OCI-LY7 (cell line): ENCODE data around the gene HERC2.

Experiments used
- EZH2phosphoT487 ChIP-seq: fragments of 200-600 bp; sonication (generic); IDR thresholded peaks from 2 replicates; pipeline ENCODE4 v1.6.1; 2018; ENCODE audit warnings: low read depth, borderline replicate concordance, mild to moderate bottlenecking, mixed run types, antibody characterized with exemption, low read length, moderate library complexity, mixed read lengths
- TF ChIP-seq, protein P1 (sequence below): fragments of 200-600 bp; sonication (generic); conservative IDR thresholded peaks from 2 replicates; pipeline ENCODE4 v1.5.1; 2014; ENCODE audit warnings: mild to moderate bottlenecking, antibody characterized with exemption, low read length, moderate library complexity, mixed read lengths

DNA sequence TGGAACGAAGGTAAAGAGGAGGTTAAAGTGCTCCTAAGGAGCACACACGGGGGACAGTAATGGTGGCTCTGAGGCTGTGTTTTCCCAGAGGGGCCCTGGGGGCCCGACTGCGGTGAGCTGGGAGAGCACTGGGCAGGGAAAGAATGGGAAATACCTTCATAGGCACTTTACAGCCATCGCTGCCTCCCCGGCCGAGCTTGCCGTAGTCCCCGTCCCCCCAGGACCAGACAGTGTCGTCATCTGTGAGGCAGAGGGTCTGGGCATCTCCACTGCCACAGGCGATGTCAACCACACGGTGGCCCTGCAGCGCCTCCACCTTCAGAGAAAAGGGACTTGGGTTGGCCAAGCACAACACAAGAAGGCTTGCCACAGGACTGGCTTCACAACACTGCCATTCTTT lies 190.0 kb downstream of the HERC2 start:
- TF ChIP-seq, protein P1, sequence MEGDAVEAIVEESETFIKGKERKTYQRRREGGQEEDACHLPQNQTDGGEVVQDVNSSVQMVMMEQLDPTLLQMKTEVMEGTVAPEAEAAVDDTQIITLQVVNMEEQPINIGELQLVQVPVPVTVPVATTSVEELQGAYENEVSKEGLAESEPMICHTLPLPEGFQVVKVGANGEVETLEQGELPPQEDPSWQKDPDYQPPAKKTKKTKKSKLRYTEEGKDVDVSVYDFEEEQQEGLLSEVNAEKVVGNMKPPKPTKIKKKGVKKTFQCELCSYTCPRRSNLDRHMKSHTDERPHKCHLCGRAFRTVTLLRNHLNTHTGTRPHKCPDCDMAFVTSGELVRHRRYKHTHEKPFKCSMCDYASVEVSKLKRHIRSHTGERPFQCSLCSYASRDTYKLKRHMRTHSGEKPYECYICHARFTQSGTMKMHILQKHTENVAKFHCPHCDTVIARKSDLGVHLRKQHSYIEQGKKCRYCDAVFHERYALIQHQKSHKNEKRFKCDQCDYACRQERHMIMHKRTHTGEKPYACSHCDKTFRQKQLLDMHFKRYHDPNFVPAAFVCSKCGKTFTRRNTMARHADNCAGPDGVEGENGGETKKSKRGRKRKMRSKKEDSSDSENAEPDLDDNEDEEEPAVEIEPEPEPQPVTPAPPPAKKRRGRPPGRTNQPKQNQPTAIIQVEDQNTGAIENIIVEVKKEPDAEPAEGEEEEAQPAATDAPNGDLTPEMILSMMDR = no peak
- TF ChIP-seq EZH2phosphoT487 = no peak
